GM19455 (cell line): ENCODE data around the gene MND1.
A peak's percentile ranks its signal among the peaks of the same experiment; 100 is the strongest.

Experiments used
- ATAC-seq: cut with Tn5 transposase; IDR thresholded peaks from one replicate; pipeline ENCODE4 v1.9.1; 2021; ENCODE audit not compliant: unreplicated experiment

MND1 gene

DNA sequence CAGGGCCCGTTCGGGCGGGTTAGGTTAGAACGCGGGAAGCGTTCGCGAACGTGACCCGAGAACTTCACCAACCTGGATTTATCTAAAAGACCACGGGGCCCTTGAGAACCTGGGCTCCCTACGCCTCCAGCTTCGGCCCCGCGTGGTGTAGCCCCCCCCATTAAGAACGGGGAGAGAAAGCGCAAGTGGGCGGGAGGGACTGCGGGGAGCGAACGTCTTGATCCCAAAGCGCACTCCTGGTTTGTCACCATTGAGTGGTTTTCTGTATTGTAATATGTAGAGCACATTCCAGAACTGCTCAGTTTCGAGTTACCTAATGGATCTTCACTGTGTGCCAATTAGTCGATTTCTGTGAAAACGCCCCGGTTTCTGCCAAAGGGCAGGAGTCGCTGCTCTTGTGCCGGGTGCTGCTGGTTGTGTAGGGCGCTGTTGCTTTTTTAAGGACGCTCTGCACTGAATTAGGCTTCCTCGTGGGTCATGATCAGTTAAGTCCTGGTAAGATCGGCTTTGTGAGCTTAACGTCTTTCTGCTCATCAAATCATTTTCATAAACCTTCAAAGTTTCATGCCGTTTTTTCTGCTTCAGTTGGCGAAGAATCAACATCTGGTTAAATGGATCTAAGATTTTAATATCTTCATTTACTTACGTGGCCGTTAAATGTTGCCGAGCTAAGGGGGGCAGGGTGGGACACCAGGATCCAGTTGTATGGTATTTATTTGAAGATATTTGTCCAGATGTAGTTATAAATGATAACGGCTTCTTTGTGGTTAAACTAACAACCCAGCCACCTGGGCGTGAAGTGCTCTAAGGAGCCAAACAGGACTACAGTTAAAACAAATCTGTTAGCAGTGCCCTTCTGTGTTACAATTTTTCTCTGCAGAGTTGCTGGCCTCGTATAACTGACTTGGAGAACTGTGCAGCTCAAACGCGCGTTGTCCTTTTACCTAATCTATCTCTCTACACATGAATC lies 809 bp downstream of the MND1 start:
- ATAC-seq: peak; percentile 28

DNA sequence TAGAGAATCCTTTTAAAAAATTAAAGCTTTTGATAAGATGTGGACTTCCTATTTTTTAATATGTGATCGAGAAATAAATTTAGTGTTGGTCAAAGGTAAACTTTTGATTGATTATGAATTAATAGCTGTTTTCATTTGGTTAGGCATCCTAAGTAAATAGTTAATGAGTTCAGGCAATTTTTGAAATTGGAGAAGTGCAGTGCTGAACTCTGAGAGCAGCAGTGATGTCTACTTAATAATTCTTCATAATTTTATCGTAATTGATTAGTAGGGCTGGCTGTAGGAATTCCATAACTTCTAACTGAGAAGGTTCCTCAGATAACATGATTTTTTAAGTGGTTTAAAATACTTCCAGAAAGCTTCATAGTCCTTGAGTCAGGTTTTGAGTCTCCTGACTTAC lies 1.5 kb downstream of the MND1 start:
- ATAC-seq: no peak

DNA sequence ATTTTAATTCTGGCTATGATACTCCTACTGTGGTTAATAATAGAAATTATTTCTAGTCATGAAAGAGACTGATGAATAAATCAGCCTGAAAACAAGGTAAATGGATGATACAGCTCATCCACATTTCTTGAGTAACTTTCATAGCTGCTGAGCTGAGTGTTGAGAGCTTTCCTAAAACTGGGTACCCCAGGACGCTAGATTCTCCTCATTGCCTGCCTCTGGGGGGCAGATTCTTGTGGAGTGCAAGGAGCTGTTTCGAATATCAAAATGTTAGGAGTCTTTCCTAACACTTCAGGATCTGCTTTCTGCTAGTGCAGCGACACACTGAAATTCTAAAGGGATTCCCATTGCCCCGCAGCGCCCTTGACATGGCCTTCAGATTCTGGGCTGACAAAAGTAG lies 2.1 kb downstream of the MND1 start:
- no peak for ATAC-seq

GRCh38 chr4:153347117-153347516 lies 2.6 kb downstream of the MND1 start:
- no peak for ATAC-seq

DNA sequence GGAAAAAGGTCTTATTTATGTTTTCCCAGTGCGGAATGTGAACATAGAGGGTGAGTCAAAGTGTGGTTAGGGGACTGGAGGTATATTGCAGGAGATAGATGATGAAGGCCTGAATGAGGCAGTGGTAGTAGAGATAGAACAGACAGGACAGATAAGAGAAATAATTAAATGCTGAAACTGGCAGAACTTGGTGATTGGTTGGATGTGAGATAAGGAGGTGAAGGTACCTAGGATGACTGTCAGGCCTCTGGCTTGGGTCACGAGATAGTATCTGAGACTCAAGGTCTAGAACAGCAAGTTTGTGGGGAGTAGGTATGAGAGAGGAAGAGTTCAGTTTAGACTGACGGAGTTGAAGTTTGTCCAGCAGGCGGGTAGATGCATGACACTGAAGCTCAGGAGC lies 3.5 kb downstream of the MND1 start:
- ATAC-seq: no peak

- no peak for ATAC-seq
Measured at GRCh38 chr4:153349206-153349805, 4.8 kb downstream of the MND1 start.

GRCh38 chr4:153362184-153362583 lies 17.7 kb downstream of the MND1 start:
- ATAC-seq: no peak

DNA sequence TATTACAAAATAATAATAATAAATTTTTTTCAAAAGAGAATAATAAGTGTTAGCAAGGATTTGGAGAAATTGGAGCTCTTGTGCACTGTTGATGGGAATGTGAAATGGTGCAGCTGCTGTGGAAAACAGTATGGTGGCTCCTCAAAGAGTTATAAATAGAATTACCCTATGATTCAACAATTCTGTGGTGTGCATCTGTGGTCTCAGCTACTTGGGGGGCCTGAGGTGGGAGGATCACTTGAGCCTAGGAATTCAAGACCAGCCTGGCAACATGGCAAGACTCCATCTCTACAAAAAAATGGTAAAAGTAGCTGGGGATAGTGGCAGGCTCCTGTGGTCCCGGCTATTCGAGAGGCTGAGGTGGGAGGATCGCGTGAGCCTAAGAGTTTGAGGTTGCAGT lies 19.6 kb downstream of the MND1 start:
- no peak for ATAC-seq

DNA sequence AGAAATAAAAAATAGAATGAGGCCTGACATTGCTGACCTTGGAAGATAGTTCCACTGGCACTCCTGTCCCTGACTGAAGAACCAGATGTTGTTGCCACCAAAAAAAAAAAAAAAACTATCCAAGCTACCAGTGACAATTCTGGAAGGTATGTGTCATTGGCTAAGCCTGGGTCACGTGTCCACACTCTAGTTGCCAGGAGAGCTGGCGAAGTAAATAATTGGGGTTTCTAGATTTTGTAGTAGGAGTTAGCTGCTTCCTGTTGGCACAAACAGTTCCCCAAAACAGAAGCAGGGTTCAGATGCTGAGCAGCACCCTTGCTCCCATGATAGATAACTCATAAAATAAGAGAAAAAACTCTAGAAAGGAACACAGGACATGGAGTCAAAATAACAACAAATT lies 20.5 kb downstream of the MND1 start:
- ATAC-seq: no peak

DNA sequence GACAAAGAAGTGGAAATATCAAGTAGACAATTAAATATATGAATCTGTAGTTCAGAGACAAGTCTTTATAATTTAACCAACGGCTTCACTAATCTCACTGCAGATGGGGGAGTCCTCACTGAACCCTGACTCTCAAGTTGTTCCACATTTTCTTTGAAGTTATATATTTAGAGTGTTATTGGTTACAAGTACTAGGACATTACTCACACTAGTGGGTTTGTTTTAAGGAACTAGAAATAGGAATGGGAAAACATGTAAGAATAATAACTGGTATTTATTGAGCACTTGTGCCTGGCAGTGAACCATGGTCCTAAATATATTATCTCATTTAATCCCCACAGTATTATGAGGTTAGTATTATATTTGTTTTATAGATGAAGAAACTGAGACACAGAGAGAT lies 22.0 kb downstream of the MND1 start:
- ATAC-seq: no peak

DNA sequence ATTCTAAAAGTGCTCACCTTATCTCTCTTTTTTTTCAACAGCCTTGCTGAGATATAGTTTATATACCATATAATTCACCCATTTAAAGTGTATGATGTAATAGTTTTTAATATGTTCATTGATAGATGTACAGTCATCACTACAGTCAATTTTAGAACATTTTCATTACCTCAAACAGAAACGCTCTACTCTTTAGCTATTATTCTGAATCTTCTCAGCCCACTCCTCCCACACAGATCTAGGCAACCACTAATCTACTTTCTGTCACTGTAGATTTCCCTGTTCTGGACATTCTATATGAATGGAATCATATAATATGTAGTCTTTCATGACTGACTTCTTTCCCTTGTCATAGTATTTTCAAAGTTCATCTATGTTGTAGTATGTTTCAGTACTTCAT lies 22.6 kb downstream of the MND1 start:
- no peak for ATAC-seq

GRCh38 chr4:153369021-153369420 lies 24.5 kb downstream of the MND1 start:
- no peak for ATAC-seq

DNA sequence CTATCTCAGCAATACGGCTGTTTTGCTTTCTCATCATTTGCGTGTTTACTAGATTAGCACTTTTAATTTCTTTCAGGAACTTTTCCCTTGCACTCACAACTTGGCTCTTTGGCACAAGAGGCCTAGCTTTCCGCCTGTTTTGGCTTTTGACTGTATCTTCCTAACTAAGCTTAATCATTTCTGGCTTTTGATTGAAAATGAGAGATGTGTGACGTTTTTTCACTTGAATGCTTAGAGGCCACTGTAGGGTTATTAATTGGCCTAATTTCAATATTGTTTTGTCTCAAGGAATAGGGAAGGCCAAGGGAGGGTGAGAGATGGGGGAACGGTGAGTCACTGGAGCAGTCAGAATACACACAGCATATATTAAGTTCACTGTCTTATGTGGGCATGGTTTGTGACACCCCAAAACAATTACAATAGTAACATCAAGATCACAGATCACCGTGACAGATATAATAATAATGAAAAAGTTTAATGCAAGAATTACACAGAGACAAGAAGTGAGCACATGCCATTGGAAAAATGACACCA lies 27.3 kb downstream of the MND1 start:
- ATAC-seq: no peak

- ATAC-seq: no peak
Measured at GRCh38 chr4:153372967-153373562, 28.6 kb downstream of the MND1 start.

DNA sequence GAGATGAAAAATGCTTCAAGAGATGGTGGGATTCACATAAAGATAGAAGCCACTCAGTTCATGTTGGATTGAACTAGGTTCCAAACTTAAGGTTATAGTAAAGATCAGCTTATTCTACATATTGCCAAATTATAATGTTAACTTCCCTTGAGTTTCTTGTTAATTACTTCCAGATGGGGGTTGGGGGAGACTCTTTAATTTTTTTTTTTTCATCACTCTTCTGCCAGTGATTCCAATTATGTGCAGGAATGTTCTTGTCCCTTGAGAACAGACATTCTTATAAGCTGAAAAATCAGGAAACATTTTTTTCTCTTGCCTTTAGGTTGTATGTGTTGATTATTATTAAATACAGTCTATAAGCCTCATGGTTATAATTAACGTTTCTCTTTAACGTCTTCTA lies 30.0 kb downstream of the MND1 start:
- ATAC-seq: no peak

DNA sequence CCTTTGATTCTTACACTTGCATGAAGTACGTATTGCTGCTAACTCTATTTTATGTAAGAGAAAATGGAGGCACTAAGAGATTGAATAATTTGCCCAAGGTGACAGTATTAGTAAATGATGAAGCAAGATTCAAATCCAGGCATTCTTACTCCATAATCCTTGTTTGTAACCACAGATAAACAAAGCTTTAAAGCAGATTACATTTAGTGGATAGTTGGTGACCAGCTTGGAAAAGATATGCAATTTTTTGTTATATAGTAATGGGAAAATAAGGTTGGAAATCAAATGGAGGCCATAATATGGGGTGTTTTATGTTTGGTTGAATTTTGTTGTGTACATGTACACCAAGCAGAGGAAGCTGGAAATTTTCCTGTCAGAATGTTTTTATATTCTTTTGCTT lies 30.8 kb downstream of the MND1 start:
- no peak for ATAC-seq

GRCh38 chr4:153383131-153383530 lies 38.6 kb downstream of the MND1 start:
- no peak for ATAC-seq

DNA sequence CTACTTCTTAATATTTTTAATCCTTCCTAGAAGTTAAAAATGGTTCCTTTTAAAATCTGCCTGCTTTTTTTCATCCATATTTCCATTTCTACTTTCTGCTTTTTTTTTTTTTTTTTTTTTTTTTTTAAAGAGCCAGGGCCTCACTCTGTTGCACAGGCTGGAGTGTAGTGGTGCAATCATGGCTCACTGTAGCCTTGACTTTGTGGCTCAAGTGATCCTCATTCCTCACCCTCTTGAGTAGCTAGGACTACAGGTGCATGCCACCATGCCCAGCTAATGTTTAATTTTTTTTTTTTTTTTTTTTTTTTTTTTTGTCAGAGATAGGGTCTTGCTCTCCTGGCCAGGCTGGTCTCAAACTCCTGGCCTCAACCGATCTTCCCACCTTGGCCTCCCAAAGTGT lies 39.7 kb downstream of the MND1 start:
- no peak for ATAC-seq

DNA sequence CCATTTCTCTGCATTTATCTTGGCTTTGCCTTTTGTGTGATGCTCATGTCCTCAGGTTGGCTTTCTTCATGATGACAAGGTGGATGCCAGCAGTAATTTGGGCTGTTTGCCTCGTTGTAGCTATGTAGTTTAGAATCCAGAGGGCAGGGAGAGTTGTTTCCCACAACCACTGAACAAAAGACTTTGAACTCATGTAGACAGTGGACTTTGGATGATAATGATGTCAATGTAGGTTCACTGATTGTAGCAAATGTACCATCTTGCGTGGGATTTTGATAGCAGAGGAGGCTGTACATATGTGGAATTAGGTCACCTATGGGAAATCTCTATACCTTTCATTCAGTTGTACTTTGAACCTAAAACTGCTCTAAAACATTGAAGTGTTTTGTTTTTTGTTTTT lies 41.3 kb downstream of the MND1 start:
- no peak for ATAC-seq

GRCh38 chr4:153387981-153388380 lies 43.5 kb downstream of the MND1 start:
- ATAC-seq: no peak

- ATAC-seq: no peak
Measured at GRCh38 chr4:153393397-153393796, 48.9 kb downstream of the MND1 start.

DNA sequence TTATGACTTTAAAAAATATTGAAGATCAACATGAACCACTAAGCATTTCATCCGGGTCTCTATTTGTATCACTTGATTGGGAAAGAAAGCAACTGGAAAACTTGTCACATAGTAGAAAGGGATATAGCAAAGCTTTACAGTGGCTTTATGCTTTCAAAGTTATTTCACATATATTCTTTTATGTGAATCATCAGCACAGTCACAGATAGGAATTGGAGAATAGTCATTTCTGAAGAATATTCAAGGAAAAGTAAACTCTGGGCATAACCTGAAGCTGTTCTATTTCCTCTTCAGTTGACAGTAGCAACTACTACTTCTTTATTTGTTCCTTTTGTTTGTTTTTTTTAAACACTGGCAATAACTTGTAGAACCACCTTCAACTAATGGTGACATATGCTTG lies 50.5 kb downstream of the MND1 start:
- ATAC-seq: no peak
